MM.1S (cell line): ENCODE results near the gene UBE3B.

Experiments
- DNase-seq: peaks from one replicate; pipeline ENCODE4 v3.0.0-alpha.2; 2015
- H2AFZ ChIP-seq: fragments of 300-600 bp; sonication (generic); 2 replicates; pipeline ENCODE4 v1.6.0; 2016; ENCODE audit warnings: antibody characterized with exemption, low read length
- H3F3A ChIP-seq: fragments of 300-600 bp; sonication (generic); 2 replicates; pipeline ENCODE4 v1.6.1; 2016; ENCODE audit warnings: mild to moderate bottlenecking, antibody characterized with exemption, low read length, moderate library complexity, mixed read lengths; ENCODE audit not compliant: insufficient read depth
- H3K27ac ChIP-seq: fragments of 300-600 bp; sonication (generic); 2 replicates; pipeline ENCODE4 v1.5.1; 2016; ENCODE audit warnings: mild to moderate bottlenecking, low read length
- H3K27me3 ChIP-seq: fragments of 300-600 bp; sonication (generic); replicated peaks from 2 replicates; pipeline ENCODE4 v1.6.0; 2016; ENCODE audit warnings: low read length; ENCODE audit not compliant: insufficient read depth
- H3K36me3 ChIP-seq: fragments of 300-600 bp; sonication (generic); replicated peaks from 2 replicates; pipeline ENCODE4 v1.6.1; 2016; ENCODE audit warnings: mild to moderate bottlenecking, low read length, mixed read lengths; ENCODE audit not compliant: insufficient read depth
- H3K4me1 ChIP-seq: fragments of 300-600 bp; sonication (generic); 2 replicates; pipeline ENCODE4 v1.6.1; 2016; ENCODE audit warnings: low read length, mixed read lengths
- H3K4me2 ChIP-seq: fragments of 300-600 bp; sonication (generic); 2 replicates; pipeline ENCODE4 v1.6.0; 2016; ENCODE audit warnings: low read depth, low read length
- H3K4me3 ChIP-seq: fragments of 300-600 bp; sonication (generic); 2 replicates; pipeline ENCODE4 v1.5.1; 2016; ENCODE audit warnings: low read length, mixed read lengths
- H3K79me2 ChIP-seq: fragments of 300-600 bp; sonication (generic); 2 replicates; pipeline ENCODE4 v1.6.1; 2016; ENCODE audit warnings: mixed run types, low read length, mixed read lengths
- H3K9ac ChIP-seq: fragments of 300-600 bp; sonication (generic); 2 replicates; pipeline ENCODE4 v1.6.1; 2016; ENCODE audit warnings: low read length, mixed read lengths
- H3K9me2 ChIP-seq: fragments of 300-600 bp; sonication (generic); replicated peaks from 2 replicates; pipeline ENCODE4 v1.6.1; 2016; ENCODE audit warnings: mild to moderate bottlenecking, low read length, mixed read lengths; ENCODE audit not compliant: insufficient read depth
- H3K9me3 ChIP-seq: fragments of 300-600 bp; sonication (generic); replicated peaks from 2 replicates; pipeline ENCODE4 v1.6.1; 2016; ENCODE audit warnings: mild to moderate bottlenecking, low read length, mixed read lengths; ENCODE audit not compliant: insufficient read depth
- H4K20me1 ChIP-seq: fragments of 300-600 bp; sonication (generic); 2 replicates; pipeline ENCODE4 v1.6.1; 2016; ENCODE audit warnings: mild to moderate bottlenecking, low read length, moderate library complexity, mixed read lengths; ENCODE audit not compliant: insufficient read depth
- EZH2 ChIP-seq: fragments of 300-600 bp; sonication (generic); optimal IDR thresholded peaks from 2 replicates; pipeline ENCODE3; 2017; ENCODE audit warnings: low read depth, mild to moderate bottlenecking, antibody characterized with exemption, low read length, mixed read lengths
- EZH2phosphoT487 ChIP-seq: fragments of 300-600 bp; sonication (generic); IDR thresholded peaks from 2 replicates; pipeline ENCODE4 v1.6.1; 2018; ENCODE audit warnings: antibody characterized with exemption, low read length
- TF ChIP-seq, protein P1 (sequence below): fragments of 300-600 bp; sonication (generic); IDR thresholded peaks from 2 replicates; pipeline ENCODE4 v1.5.1; 2016; ENCODE audit warnings: antibody characterized with exemption, low read length, mixed read lengths

Gene UBE3B

GRCh38 chr12:109551108-109551507, 73.7 kb downstream of the UBE3B start:
- Histone ChIP-seq H3K27ac (no peak overlapping the region), H3K4me2 (no peak overlapping the region), H3K9me2 (no peaks in the 10 kb centered on the region), H3K9ac (no peak overlapping the region), H3F3A (no peaks in the 10 kb centered on the region), H3K9me3 (no peaks in the 10 kb centered on the region), H3K36me3 (no peaks in the 10 kb centered on the region), H3K79me2 (no peaks in the 10 kb centered on the region), H3K4me1 (no peaks in the 10 kb centered on the region), H4K20me1 (no peaks in the 10 kb centered on the region), H2AFZ (no peak overlapping the region), H3K4me3 (no peak overlapping the region), H3K27me3 (no peaks in the 10 kb centered on the region)
- no peak for DNase-seq
- TF ChIP-seq EZH2phosphoT487 = no peak
- TF ChIP-seq, protein P1, sequence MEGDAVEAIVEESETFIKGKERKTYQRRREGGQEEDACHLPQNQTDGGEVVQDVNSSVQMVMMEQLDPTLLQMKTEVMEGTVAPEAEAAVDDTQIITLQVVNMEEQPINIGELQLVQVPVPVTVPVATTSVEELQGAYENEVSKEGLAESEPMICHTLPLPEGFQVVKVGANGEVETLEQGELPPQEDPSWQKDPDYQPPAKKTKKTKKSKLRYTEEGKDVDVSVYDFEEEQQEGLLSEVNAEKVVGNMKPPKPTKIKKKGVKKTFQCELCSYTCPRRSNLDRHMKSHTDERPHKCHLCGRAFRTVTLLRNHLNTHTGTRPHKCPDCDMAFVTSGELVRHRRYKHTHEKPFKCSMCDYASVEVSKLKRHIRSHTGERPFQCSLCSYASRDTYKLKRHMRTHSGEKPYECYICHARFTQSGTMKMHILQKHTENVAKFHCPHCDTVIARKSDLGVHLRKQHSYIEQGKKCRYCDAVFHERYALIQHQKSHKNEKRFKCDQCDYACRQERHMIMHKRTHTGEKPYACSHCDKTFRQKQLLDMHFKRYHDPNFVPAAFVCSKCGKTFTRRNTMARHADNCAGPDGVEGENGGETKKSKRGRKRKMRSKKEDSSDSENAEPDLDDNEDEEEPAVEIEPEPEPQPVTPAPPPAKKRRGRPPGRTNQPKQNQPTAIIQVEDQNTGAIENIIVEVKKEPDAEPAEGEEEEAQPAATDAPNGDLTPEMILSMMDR = no peak
- TF ChIP-seq EZH2 = no peak

GRCh38 chr12:109552971-109553370, 75.5 kb downstream of the UBE3B start:
- no peak overlapping the region for H3K27ac ChIP-seq

GRCh38 chr12:109553483-109553882, 76.0 kb downstream of the UBE3B start:
- H2AFZ ChIP-seq = no peak overlapping the region
- no peak overlapping the region for H3K9ac ChIP-seq
- H4K20me1 ChIP-seq = no peaks in the 10 kb centered on the region
- H3K27me3 ChIP-seq = no peaks in the 10 kb centered on the region
- TF ChIP-seq EZH2phosphoT487 = no peak
- TF ChIP-seq, protein P1 = no peak
- no peak for TF ChIP-seq EZH2
- H3K27ac ChIP-seq = no peak overlapping the region
- no peaks in the 10 kb centered on the region for H3K79me2 ChIP-seq
- no peaks in the 10 kb centered on the region for H3K4me1 ChIP-seq
- H3K4me3 ChIP-seq = no peak overlapping the region
- H3K9me3 ChIP-seq = no peaks in the 10 kb centered on the region
- H3K9me2 ChIP-seq = no peaks in the 10 kb centered on the region
- H3K36me3 ChIP-seq = no peaks in the 10 kb centered on the region
- no peak for DNase-seq
- no peak overlapping the region for H3K4me2 ChIP-seq
- no peaks in the 10 kb centered on the region for H3F3A ChIP-seq

More at GRCh38 chr12:109552971-109553370, 75.5 kb downstream of the UBE3B start:
- no peaks in the 10 kb centered on the region for H3K9me2 ChIP-seq
- H3K27me3 ChIP-seq = no peaks in the 10 kb centered on the region
- no peak overlapping the region for H3K4me2 ChIP-seq
- H3K9ac ChIP-seq = no peak overlapping the region
- no peak overlapping the region for H2AFZ ChIP-seq
- no peaks in the 10 kb centered on the region for H3K4me1 ChIP-seq
- no peaks in the 10 kb centered on the region for H3F3A ChIP-seq
- TF ChIP-seq, protein P1 = no peak
- TF ChIP-seq EZH2phosphoT487 = no peak
- no peak for TF ChIP-seq EZH2
- no peak overlapping the region for H3K4me3 ChIP-seq
- H3K79me2 ChIP-seq = no peaks in the 10 kb centered on the region
- no peak for DNase-seq
- H3K36me3 ChIP-seq = no peaks in the 10 kb centered on the region
- no peaks in the 10 kb centered on the region for H4K20me1 ChIP-seq
- no peaks in the 10 kb centered on the region for H3K9me3 ChIP-seq
